CD4-positive, alpha-beta memory T cell (primary cell): ENCODE data around the gene HCN1. TPM values are rescaled to one million over a fixed set of nuclear protein-coding genes. Genes with fewer than 3 reads are reported as not detected.
"Not testable (repeated sequence)": the region's sequence is repeated elsewhere in the genome, so short reads cannot be mapped to it uniquely, and the experiment has no call there.

Experiments used
- CTCF ChIA-PET: fragments of 350-600 bp; sonication (Branson Sonifier 250); formaldehyde crosslinking; loops from one replicate; lab custom pipeline; 2021; ENCODE audit warnings: inconsistent platforms; ENCODE audit not compliant: partially characterized antibody; lab: Charles Lee
- POLR2A ChIA-PET: fragments of 350-600 bp; sonication (Branson Sonifier 250); formaldehyde crosslinking; loops from one replicate; lab custom pipeline; 2021; ENCODE audit not compliant: partially characterized antibody; lab: Charles Lee
- DNase-seq, 5 donors: peaks; one replicate each; pipeline versions ENCODE4 v3.0.0 to v3.0.0-alpha.2; 2020 to 2022; ENCODE audit warnings: mixed read lengths in 1 of 5
- H3K27ac ChIP-seq: one replicate; pipeline ENCODE4 v1.7.0; 2013; ENCODE audit warnings: low read depth, low read length
- H3K27me3 ChIP-seq: 2 replicates; pipeline ENCODE4 v1.7.0; 2013; ENCODE audit warnings: mild to moderate bottlenecking, low read length, moderate library complexity; ENCODE audit not compliant: insufficient read depth
- H3K36me3 ChIP-seq: 2 replicates; pipeline ENCODE4 v1.7.0; 2013; ENCODE audit warnings: mild to moderate bottlenecking, low read length, moderate library complexity; ENCODE audit not compliant: insufficient read depth
- H3K4me1 ChIP-seq: 2 replicates; pipeline ENCODE4 v1.7.0; 2013; ENCODE audit warnings: mild to moderate bottlenecking, low read length, moderate library complexity; ENCODE audit not compliant: insufficient read depth
- H3K4me3 ChIP-seq, 2 donors: one replicate each; pipeline ENCODE4 v1.7.0; 2013; ENCODE audit warnings: low read length in 2 of 2, mild to moderate bottlenecking in 1 of 2
- H3K9me3 ChIP-seq, 2 donors: one replicate each; pipeline ENCODE4 v1.7.0; 2013; ENCODE audit warnings: low read length in 2 of 2, control low read depth in 1 of 2; ENCODE audit not compliant: control insufficient read depth in 1 of 2
- H3K27ac Mint-ChIP-seq, 7 donors: one replicate each; pipeline ENCODE4 v1.8.0; 2020 to 2021; ENCODE audit warnings: mixed read lengths in 7 of 7, mild to moderate bottlenecking in 6 of 7, inconsistent platforms in 3 of 7, moderate library complexity in 3 of 7
- H3K27me3 Mint-ChIP-seq, 2 donors: one replicate each; pipeline ENCODE4 v1.8.0; 2020 to 2021; ENCODE audit warnings: mixed read lengths in 2 of 2
- H3K36me3 Mint-ChIP-seq, 2 donors: one replicate each; pipeline ENCODE4 v1.8.0; 2020 to 2021; ENCODE audit warnings: mixed read lengths in 2 of 2, inconsistent platforms in 1 of 2, mild to moderate bottlenecking in 1 of 2
- H3K4me1 Mint-ChIP-seq, 4 donors: one replicate each; pipeline ENCODE4 v1.8.0; 2020 to 2021; ENCODE audit warnings: mixed read lengths in 4 of 4, mild to moderate bottlenecking in 1 of 4
- H3K4me3 Mint-ChIP-seq, 8 donors: one replicate each; pipeline ENCODE4 v1.8.0; 2020 to 2021; ENCODE audit warnings: mixed read lengths in 8 of 8, mild to moderate bottlenecking in 7 of 8, moderate library complexity in 6 of 8, inconsistent platforms in 3 of 8
- H3K9me3 Mint-ChIP-seq, 8 donors: one replicate each; pipeline ENCODE4 v1.8.0; 2020 to 2021; ENCODE audit warnings: mixed read lengths in 8 of 8, mild to moderate bottlenecking in 5 of 8, inconsistent platforms in 3 of 8, moderate library complexity in 1 of 8
- intact Hi-C: fragments of 100-400 bp; cut with micrococcal nuclease; formaldehyde crosslinking; loops from one replicate; pipeline ENCODE4 v1.15.1; 2023
- polyA plus RNA-seq, 2 donors: library from polyadenylated mRNA; unstranded; fragments of 300-500 nt; fragmentation: Illumina TruSeq; gene quantifications; one replicate each; pipeline ENCODE4 v1.2.3, GENCODE V29; 2021
- total RNA-seq, 2 experiments: library from RNA; stranded (reverse); gene quantifications; one replicate each; pipeline ENCODE4 v1.2.3, GENCODE V29; 2021

Gene HCN1
- total and polyA plus RNA-seq, 4 experiments from 2014 or later = not detected

GRCh38 chr5:45512521-45512920, 183.7 kb downstream of the HCN1 start:
- Histone ChIP-seq H3K4me3 (no peak overlapping the region), H3K27ac (no peak overlapping the region), H3K36me3 (no peaks in the 10 kb centered on the region), H3K4me1 (no peaks in the 10 kb centered on the region), H3K9me3 (no peaks in the 10 kb centered on the region), H3K27me3 (no peaks in the 10 kb centered on the region)
- H3K27me3 Mint-ChIP-seq = no peaks in the 10 kb centered on the region
- ChIA-PET CTCF (no interaction called here), POLR2A (no interaction called here)
- H3K4me3 Mint-ChIP-seq = no peak overlapping the region
- no peak for DNase-seq
- H3K4me1 Mint-ChIP-seq = no peaks in the 10 kb centered on the region
- intact Hi-C loops = no loop called here
- H3K27ac Mint-ChIP-seq = no peak overlapping the region
- peaks cover 2 to 12% (median 4%) of the 10 kb centered on the region in 8 donors for H3K9me3 Mint-ChIP-seq
- no peaks in the 10 kb centered on the region for H3K36me3 Mint-ChIP-seq

GRCh38 chr5:45509371-45509770, 186.8 kb downstream of the HCN1 start:
- CTCF ChIA-PET = no interaction called here
- H3K9me3 Mint-ChIP-seq = peaks cover 0 to 7% (median 3%) of the 10 kb centered on the region in 8 donors
- no peak for DNase-seq
- Histone ChIP-seq H3K4me1 (no peaks in the 10 kb centered on the region), H3K27me3 (no peaks in the 10 kb centered on the region), H3K36me3 (no peaks in the 10 kb centered on the region), H3K9me3 (no peaks in the 10 kb centered on the region), H3K27ac (no peak overlapping the region), H3K4me3 (no peak overlapping the region)
- H3K27me3 Mint-ChIP-seq = no peaks in the 10 kb centered on the region
- H3K4me1 Mint-ChIP-seq = no peaks in the 10 kb centered on the region
- POLR2A ChIA-PET = no interaction called here
- no peaks in the 10 kb centered on the region for H3K36me3 Mint-ChIP-seq
- intact Hi-C loops = no loop called here
- no peak overlapping the region for H3K4me3 Mint-ChIP-seq
- H3K27ac Mint-ChIP-seq = no peak overlapping the region

GRCh38 chr5:45508135-45508534, 188.0 kb downstream of the HCN1 start:
- no peaks in the 10 kb centered on the region for H3K36me3 Mint-ChIP-seq
- DNase-seq = no peak
- H3K4me1 Mint-ChIP-seq = no peaks in the 10 kb centered on the region
- Histone ChIP-seq H3K27me3 (no peaks in the 10 kb centered on the region), H3K4me3 (no peak overlapping the region), H3K4me1 (no peaks in the 10 kb centered on the region), H3K27ac (no peak overlapping the region), H3K36me3 (no peaks in the 10 kb centered on the region), H3K9me3 (no peaks in the 10 kb centered on the region)
- H3K27me3 Mint-ChIP-seq = no peaks in the 10 kb centered on the region
- CTCF ChIA-PET = no interaction called here
- POLR2A ChIA-PET = no interaction called here
- intact Hi-C loops = no loop called here
- no peak overlapping the region for H3K4me3 Mint-ChIP-seq
- no peak overlapping the region for H3K27ac Mint-ChIP-seq
- peaks cover 0 to 10% (median 4%) of the 10 kb centered on the region in 8 donors for H3K9me3 Mint-ChIP-seq

GRCh38 chr5:45507178-45507577, 189.0 kb downstream of the HCN1 start:
- intact Hi-C loops = no loop called here
- H3K9me3 ChIP-seq = no peaks in the 10 kb centered on the region
- no peak overlapping the region for H3K4me3 Mint-ChIP-seq
- H3K4me1 Mint-ChIP-seq = no peaks in the 10 kb centered on the region
- no peak for DNase-seq
- H3K27me3 Mint-ChIP-seq = no peaks in the 10 kb centered on the region
- no peak overlapping the region for H3K27ac ChIP-seq
- ChIA-PET POLR2A (no interaction called here), CTCF (no interaction called here)
- H3K4me3 ChIP-seq = no peak overlapping the region
- H3K36me3 Mint-ChIP-seq = no peaks in the 10 kb centered on the region
- peaks cover 0 to 10% (median 6%) of the 10 kb centered on the region in 8 donors for H3K9me3 Mint-ChIP-seq
- no peak overlapping the region for H3K27ac Mint-ChIP-seq
- H3K4me1 ChIP-seq = no peaks in the 10 kb centered on the region
- no peaks in the 10 kb centered on the region for H3K36me3 ChIP-seq
- H3K27me3 ChIP-seq = no peaks in the 10 kb centered on the region

- H3K27ac Mint-ChIP-seq, H3K4me3 Mint-ChIP-seq, DNase-seq, H3K27ac ChIP-seq, H3K27me3 ChIP-seq, CTCF ChIA-PET, H3K36me3 Mint-ChIP-seq, intact Hi-C loops, H3K4me3 ChIP-seq, POLR2A ChIA-PET, H3K36me3 ChIP-seq, H3K27me3 Mint-ChIP-seq, H3K4me1 Mint-ChIP-seq, H3K9me3 ChIP-seq, H3K4me1 ChIP-seq: not testable (repeated sequence)
- peaks cover 0 to 26% (median 11%) of the 10 kb centered on the region in 8 donors for H3K9me3 Mint-ChIP-seq
Measured at GRCh38 chr5:45499006-45499405, 197.2 kb downstream of the HCN1 start.

- H3K27ac Mint-ChIP-seq = no peak overlapping the region
- peaks cover 0 to 14% (median 5%) of the 10 kb centered on the region in 8 donors for H3K9me3 Mint-ChIP-seq
- no peak overlapping the region for H3K4me3 Mint-ChIP-seq
- H3K27me3 Mint-ChIP-seq = no peaks in the 10 kb centered on the region
- DNase-seq = no peak
- no peaks in the 10 kb centered on the region for H3K4me1 ChIP-seq
- intact Hi-C loops = no loop called here
- CTCF ChIA-PET = no interaction called here
- H3K9me3 ChIP-seq = no peaks in the 10 kb centered on the region
- no peak overlapping the region for H3K4me3 ChIP-seq
- no peaks in the 10 kb centered on the region for H3K36me3 Mint-ChIP-seq
- H3K4me1 Mint-ChIP-seq = no peaks in the 10 kb centered on the region
- no peak overlapping the region for H3K27ac ChIP-seq
- no peaks in the 10 kb centered on the region for H3K27me3 ChIP-seq
- POLR2A ChIA-PET = no interaction called here
- no peaks in the 10 kb centered on the region for H3K36me3 ChIP-seq
Measured at GRCh38 chr5:45491368-45491767, 204.8 kb downstream of the HCN1 start.

- Mint-ChIP-seq H3K4me1 (no peaks in the 10 kb centered on the region), H3K9me3 (peaks cover 0 to 30% (median 7%) of the 10 kb centered on the region in 8 donors), H3K4me3 (no peak overlapping the region), H3K36me3 (no peaks in the 10 kb centered on the region), H3K27me3 (no peaks in the 10 kb centered on the region), H3K27ac (peak overlapping the region in 1 of 7 donors; percentile 15)
- ChIA-PET POLR2A (no interaction called here), CTCF (no interaction called here)
- DNase-seq = no peak
- no peaks in the 10 kb centered on the region for H3K9me3 ChIP-seq
- H3K27ac ChIP-seq = no peak overlapping the region
- no peaks in the 10 kb centered on the region for H3K36me3 ChIP-seq
- intact Hi-C loops = no loop called here
- no peak overlapping the region for H3K4me3 ChIP-seq
- H3K4me1 ChIP-seq = no peaks in the 10 kb centered on the region
- H3K27me3 ChIP-seq = no peaks in the 10 kb centered on the region
Measured at GRCh38 chr5:45484781-45485180, 211.4 kb downstream of the HCN1 start.

GRCh38 chr5:45454114-45454513, 242.1 kb downstream of the HCN1 start:
- Mint-ChIP-seq H3K36me3 (no peaks in the 10 kb centered on the region), H3K9me3 (peaks cover 0 to 12% (median 4%) of the 10 kb centered on the region in 8 donors), H3K27me3 (no peaks in the 10 kb centered on the region), H3K27ac (no peak overlapping the region), H3K4me3 (no peak overlapping the region), H3K4me1 (no peaks in the 10 kb centered on the region)
- H3K27ac ChIP-seq = no peak overlapping the region
- H3K36me3 ChIP-seq = no peaks in the 10 kb centered on the region
- H3K4me3 ChIP-seq = no peak overlapping the region
- no peak for DNase-seq
- H3K9me3 ChIP-seq = no peaks in the 10 kb centered on the region
- H3K4me1 ChIP-seq = no peaks in the 10 kb centered on the region
- ChIA-PET CTCF (no interaction called here), POLR2A (no interaction called here)
- H3K27me3 ChIP-seq = no peaks in the 10 kb centered on the region
- intact Hi-C loops = no loop called here
